ENCODE measurements around the gene CASTOR2.

CASTOR2 gene

GRCh38 chr7:75042831-75043703 is 78.6 kb downstream of the CASTOR2 start:
- TF ChIP-seq, protein P1, sequence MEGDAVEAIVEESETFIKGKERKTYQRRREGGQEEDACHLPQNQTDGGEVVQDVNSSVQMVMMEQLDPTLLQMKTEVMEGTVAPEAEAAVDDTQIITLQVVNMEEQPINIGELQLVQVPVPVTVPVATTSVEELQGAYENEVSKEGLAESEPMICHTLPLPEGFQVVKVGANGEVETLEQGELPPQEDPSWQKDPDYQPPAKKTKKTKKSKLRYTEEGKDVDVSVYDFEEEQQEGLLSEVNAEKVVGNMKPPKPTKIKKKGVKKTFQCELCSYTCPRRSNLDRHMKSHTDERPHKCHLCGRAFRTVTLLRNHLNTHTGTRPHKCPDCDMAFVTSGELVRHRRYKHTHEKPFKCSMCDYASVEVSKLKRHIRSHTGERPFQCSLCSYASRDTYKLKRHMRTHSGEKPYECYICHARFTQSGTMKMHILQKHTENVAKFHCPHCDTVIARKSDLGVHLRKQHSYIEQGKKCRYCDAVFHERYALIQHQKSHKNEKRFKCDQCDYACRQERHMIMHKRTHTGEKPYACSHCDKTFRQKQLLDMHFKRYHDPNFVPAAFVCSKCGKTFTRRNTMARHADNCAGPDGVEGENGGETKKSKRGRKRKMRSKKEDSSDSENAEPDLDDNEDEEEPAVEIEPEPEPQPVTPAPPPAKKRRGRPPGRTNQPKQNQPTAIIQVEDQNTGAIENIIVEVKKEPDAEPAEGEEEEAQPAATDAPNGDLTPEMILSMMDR (IDR thresholded peaks at IDR 0.05) = no peak

- TF ChIP-seq, protein P1 (IDR thresholded peaks at IDR 0.05) = no peak
These were observed 81.4 kb downstream of the CASTOR2 start for GRCh38 chr7:75045881-75046280.

- TF ChIP-seq, protein P1 (IDR thresholded peaks at IDR 0.05) = no peak
These were observed 84.2 kb downstream of the CASTOR2 start for GRCh38 chr7:75048435-75049379.

DNA sequence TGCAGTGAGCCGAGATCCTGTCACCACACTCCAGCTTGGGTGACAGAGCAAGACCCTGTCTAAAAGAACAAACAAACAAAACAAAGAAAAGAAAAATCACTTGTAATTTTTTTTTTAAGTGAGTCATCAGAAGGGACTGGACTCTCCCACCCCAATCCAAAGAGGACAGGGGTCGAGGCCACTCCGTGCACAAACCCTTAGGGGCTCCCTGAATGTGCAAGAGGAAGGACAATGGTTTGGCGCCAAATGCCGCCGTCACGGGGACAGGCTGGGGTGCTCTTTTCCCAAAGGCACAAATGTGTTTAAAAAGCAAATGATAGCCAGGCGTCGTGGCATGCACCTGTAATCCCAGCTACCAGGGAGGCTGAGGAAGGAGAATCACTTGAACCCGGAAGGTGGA is 85.3 kb downstream of the CASTOR2 start:
- TF ChIP-seq, protein P1 (IDR thresholded peaks at IDR 0.05) = no peak

GRCh38 chr7:75050501-75050900 is 86.0 kb downstream of the CASTOR2 start:
- TF ChIP-seq, protein P1 (IDR thresholded peaks at IDR 0.05) = no peak

GRCh38 chr7:75054744-75055143 is 90.2 kb downstream of the CASTOR2 start:
- TF ChIP-seq, protein P1 (IDR thresholded peaks at IDR 0.05) = no peak

- TF ChIP-seq, protein P1 (IDR thresholded peaks at IDR 0.05) = no peak
These were observed 90.7 kb downstream of the CASTOR2 start for GRCh38 chr7:75055155-75055554.
